ENCODE measurements around the gene SEMA3C. TPM values are rescaled to one million over a fixed set of nuclear protein-coding genes. Genes with fewer than 3 reads are reported as not detected.

SEMA3C gene
- total and polyA plus RNA-seq, 2 donors = 2.8 to 5.6 TPM

- DNase-seq (ENCODE audit: low read depth in 6 of 9, low spot score in 9 of 9) = no peak
- Histone ChIP-seq H3K36me3 (ENCODE audit: control insufficient read depth in 2 of 2, insufficient read depth in 2 of 2, low read length in 1 of 2) (no peaks in the 10 kb centered on the region), H3K4me1 (ENCODE audit: control insufficient read depth in 2 of 2, insufficient read depth in 2 of 2, low read length in 2 of 2) (no peaks in the 10 kb centered on the region), H3K27ac (ENCODE audit: low read depth in 1 of 2, low read length in 1 of 2) (no peak overlapping the region), H3K4me3 (ENCODE audit: low read length in 2 of 2) (no peak overlapping the region), H3K9me3 (ENCODE audit: control insufficient read depth in 2 of 2, insufficient read depth in 1 of 2, low read length in 1 of 2) (no peaks in the 10 kb centered on the region), H3K27me3 (ENCODE audit: control insufficient read depth in 2 of 2, insufficient read depth in 1 of 2, low read length in 1 of 2) (no peaks in the 10 kb centered on the region)
- 97% methylated on average over 6 of the region's 6 CpGs for WGBS
These were observed 48.8 kb downstream of the SEMA3C start for GRCh38 chr7:80869821-80870751.

DNA sequence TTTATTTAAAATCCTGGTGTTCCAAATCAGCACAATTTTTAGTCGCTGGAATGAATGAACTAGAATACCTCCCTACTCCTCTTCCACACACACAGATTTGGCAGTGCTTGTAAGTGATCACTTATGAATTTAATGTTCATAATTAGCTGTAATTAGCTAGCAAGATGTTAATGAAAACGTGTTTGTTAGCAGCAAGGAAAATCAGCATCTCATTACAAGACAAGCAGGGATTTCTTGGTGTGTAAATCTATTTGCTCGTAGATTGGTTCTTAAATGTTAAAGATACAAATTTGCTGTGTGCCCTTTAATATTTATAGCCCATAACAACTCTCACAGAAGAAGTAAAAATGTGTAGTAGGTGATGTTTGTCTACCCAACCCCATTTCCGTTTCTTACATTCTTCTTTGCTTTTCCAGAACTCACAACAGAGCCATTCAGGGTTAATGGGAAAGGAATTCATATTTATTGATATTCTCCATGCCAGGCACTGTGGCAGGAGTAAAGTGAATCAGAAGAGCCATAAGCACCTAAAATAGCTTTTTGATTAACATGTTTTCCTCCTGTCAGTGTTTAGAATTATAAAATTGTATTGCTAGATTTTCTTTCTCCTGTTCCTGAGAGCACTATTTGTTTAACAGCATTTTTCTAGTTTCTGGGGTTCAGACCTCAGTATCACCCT, 49.6 kb downstream of the SEMA3C start:
- no peak overlapping the region for H3K4me3 ChIP-seq (ENCODE audit: low read length in 2 of 2)
- 87% methylated on average over 4 of the region's 4 CpGs for WGBS
- H3K4me1 ChIP-seq (ENCODE audit: control insufficient read depth in 2 of 2, insufficient read depth in 2 of 2, low read length in 2 of 2) = no peaks in the 10 kb centered on the region
- no peaks in the 10 kb centered on the region for H3K36me3 ChIP-seq (ENCODE audit: control insufficient read depth in 2 of 2, insufficient read depth in 2 of 2, low read length in 1 of 2)
- no peak overlapping the region for H3K27ac ChIP-seq (ENCODE audit: low read depth in 1 of 2, low read length in 1 of 2)
- H3K27me3 ChIP-seq (ENCODE audit: control insufficient read depth in 2 of 2, insufficient read depth in 1 of 2, low read length in 1 of 2) = no peaks in the 10 kb centered on the region
- H3K9me3 ChIP-seq (ENCODE audit: control insufficient read depth in 2 of 2, insufficient read depth in 1 of 2, low read length in 1 of 2) = no peaks in the 10 kb centered on the region
- no peak for DNase-seq (ENCODE audit: low read depth in 6 of 9, low spot score in 9 of 9)

DNA sequence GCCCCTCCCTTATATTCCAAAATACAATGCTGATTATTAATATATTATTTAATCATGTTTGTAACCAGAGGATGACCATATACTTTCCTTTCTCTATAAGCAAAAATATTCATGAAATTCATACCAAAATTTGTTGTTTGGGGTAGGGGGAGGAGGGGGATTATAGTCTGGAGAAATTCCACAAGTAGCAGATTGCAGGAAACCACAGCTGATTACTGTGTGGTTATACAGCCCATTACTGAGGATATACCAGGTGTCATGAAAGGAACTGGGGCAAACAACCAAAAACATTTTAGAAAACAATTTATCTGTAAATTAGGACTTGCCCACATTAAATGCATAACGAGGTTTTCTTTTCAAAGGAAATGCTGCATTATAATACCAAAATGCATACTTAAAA, 50.3 kb downstream of the SEMA3C start:
- no peak overlapping the region for H3K27ac ChIP-seq (ENCODE audit: low read depth in 1 of 2, low read length in 1 of 2)
- H3K4me1 ChIP-seq (ENCODE audit: control insufficient read depth in 2 of 2, insufficient read depth in 2 of 2, low read length in 2 of 2) = no peaks in the 10 kb centered on the region
- DNase-seq (ENCODE audit: low read depth in 6 of 9, low spot score in 9 of 9) = peak in 1 of 9 donors; percentile 15
- no peaks in the 10 kb centered on the region for H3K9me3 ChIP-seq (ENCODE audit: control insufficient read depth in 2 of 2, insufficient read depth in 1 of 2, low read length in 1 of 2)
- H3K36me3 ChIP-seq (ENCODE audit: control insufficient read depth in 2 of 2, insufficient read depth in 2 of 2, low read length in 1 of 2) = no peaks in the 10 kb centered on the region
- no peak overlapping the region for H3K4me3 ChIP-seq (ENCODE audit: low read length in 2 of 2)
- WGBS = 7% methylated on average over 1 of the region's 1 CpG
- H3K27me3 ChIP-seq (ENCODE audit: control insufficient read depth in 2 of 2, insufficient read depth in 1 of 2, low read length in 1 of 2) = no peaks in the 10 kb centered on the region

DNA sequence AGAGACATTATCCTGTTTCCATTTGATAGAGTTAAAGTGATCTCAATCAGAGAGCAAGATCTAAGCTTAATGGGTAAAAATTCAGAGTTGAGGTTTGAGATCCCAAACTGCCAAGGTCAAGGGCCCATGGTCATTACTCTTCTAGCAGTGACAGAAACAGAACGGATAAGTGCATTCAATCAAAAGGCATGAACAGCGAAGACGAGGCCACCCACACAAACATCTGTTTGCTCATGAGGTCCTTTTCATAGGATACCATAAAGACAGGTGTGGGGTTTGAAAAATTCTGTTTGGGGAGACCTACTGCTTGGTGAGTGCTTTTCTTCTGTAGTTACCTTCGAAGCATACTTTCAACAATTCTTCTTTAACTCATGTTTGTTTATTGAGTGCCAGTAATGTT, 58.3 kb downstream of the SEMA3C start:
- no peak for DNase-seq (ENCODE audit: low read depth in 6 of 9, low spot score in 9 of 9)
- Histone ChIP-seq H3K27ac (ENCODE audit: low read depth in 1 of 2, low read length in 1 of 2) (no peak overlapping the region), H3K4me1 (ENCODE audit: control insufficient read depth in 2 of 2, insufficient read depth in 2 of 2, low read length in 2 of 2) (no peaks in the 10 kb centered on the region), H3K36me3 (ENCODE audit: control insufficient read depth in 2 of 2, insufficient read depth in 2 of 2, low read length in 1 of 2) (no peaks in the 10 kb centered on the region), H3K27me3 (ENCODE audit: control insufficient read depth in 2 of 2, insufficient read depth in 1 of 2, low read length in 1 of 2) (no peaks in the 10 kb centered on the region), H3K4me3 (ENCODE audit: low read length in 2 of 2) (no peak overlapping the region), H3K9me3 (ENCODE audit: control insufficient read depth in 2 of 2, insufficient read depth in 1 of 2, low read length in 1 of 2) (no peaks in the 10 kb centered on the region)
- 96% methylated on average over 4 of the region's 4 CpGs for WGBS

- Histone ChIP-seq H3K4me3 (ENCODE audit: low read length in 2 of 2) (no peak overlapping the region), H3K27me3 (ENCODE audit: control insufficient read depth in 2 of 2, insufficient read depth in 1 of 2, low read length in 1 of 2) (no peaks in the 10 kb centered on the region), H3K36me3 (ENCODE audit: control insufficient read depth in 2 of 2, insufficient read depth in 2 of 2, low read length in 1 of 2) (no peaks in the 10 kb centered on the region), H3K27ac (ENCODE audit: low read depth in 1 of 2, low read length in 1 of 2) (no peak overlapping the region), H3K9me3 (ENCODE audit: control insufficient read depth in 2 of 2, insufficient read depth in 1 of 2, low read length in 1 of 2) (no peaks in the 10 kb centered on the region), H3K4me1 (ENCODE audit: control insufficient read depth in 2 of 2, insufficient read depth in 2 of 2, low read length in 2 of 2) (no peaks in the 10 kb centered on the region)
- WGBS = 90% methylated on average over 6 of the region's 6 CpGs
- no peak for DNase-seq (ENCODE audit: low read depth in 6 of 9, low spot score in 9 of 9)
These were observed 59.4 kb downstream of the SEMA3C start for GRCh38 chr7:80859272-80859970.

- WGBS = 79% methylated on average over 3 of the region's 3 CpGs
- H3K27ac ChIP-seq (ENCODE audit: low read depth in 1 of 2, low read length in 1 of 2) = no peak overlapping the region
- no peak for DNase-seq (ENCODE audit: low read depth in 6 of 9, low spot score in 9 of 9)
These were observed 60.5 kb downstream of the SEMA3C start for GRCh38 chr7:80858141-80858903.

DNA sequence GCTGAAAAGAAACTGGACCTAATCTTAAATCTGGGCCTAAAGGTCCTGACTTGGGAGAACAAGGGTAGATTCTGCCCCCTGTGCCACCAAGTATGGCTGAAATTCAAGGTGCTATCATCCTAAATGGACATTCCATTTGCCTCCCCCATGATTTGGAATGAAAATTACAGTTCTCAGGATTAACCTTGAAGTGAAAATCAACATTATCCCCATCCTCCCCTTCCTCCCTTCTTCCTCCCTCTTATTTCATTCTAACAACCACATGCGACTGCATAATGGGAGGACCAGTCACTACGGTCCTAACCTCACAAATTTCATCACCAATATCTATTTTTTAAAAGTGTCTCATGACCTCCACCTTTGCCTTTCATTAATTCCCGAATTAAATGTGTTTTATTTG, 62.1 kb downstream of the SEMA3C start:
- no peak for DNase-seq (ENCODE audit: low read depth in 6 of 9, low spot score in 9 of 9)
- WGBS = 94% methylated on average over 3 of the region's 3 CpGs
- H3K4me1 ChIP-seq (ENCODE audit: control insufficient read depth in 2 of 2, insufficient read depth in 2 of 2, low read length in 2 of 2) = no peaks in the 10 kb centered on the region
- no peaks in the 10 kb centered on the region for H3K36me3 ChIP-seq (ENCODE audit: control insufficient read depth in 2 of 2, insufficient read depth in 2 of 2, low read length in 1 of 2)
- no peak overlapping the region for H3K4me3 ChIP-seq (ENCODE audit: low read length in 2 of 2)
- H3K9me3 ChIP-seq (ENCODE audit: control insufficient read depth in 2 of 2, insufficient read depth in 1 of 2, low read length in 1 of 2) = no peaks in the 10 kb centered on the region
- H3K27ac ChIP-seq (ENCODE audit: low read depth in 1 of 2, low read length in 1 of 2) = no peak overlapping the region
- H3K27me3 ChIP-seq (ENCODE audit: control insufficient read depth in 2 of 2, insufficient read depth in 1 of 2, low read length in 1 of 2) = no peaks in the 10 kb centered on the region

More at GRCh38 chr7:80858141-80858903, 60.5 kb downstream of the SEMA3C start:
- Histone ChIP-seq H3K27me3 (ENCODE audit: control insufficient read depth in 2 of 2, insufficient read depth in 1 of 2, low read length in 1 of 2) (no peaks in the 10 kb centered on the region), H3K9me3 (ENCODE audit: control insufficient read depth in 2 of 2, insufficient read depth in 1 of 2, low read length in 1 of 2) (no peaks in the 10 kb centered on the region), H3K4me1 (ENCODE audit: control insufficient read depth in 2 of 2, insufficient read depth in 2 of 2, low read length in 2 of 2) (no peaks in the 10 kb centered on the region), H3K4me3 (ENCODE audit: low read length in 2 of 2) (no peak overlapping the region), H3K36me3 (ENCODE audit: control insufficient read depth in 2 of 2, insufficient read depth in 2 of 2, low read length in 1 of 2) (no peaks in the 10 kb centered on the region)

GRCh38 chr7:80851896-80852476, 66.9 kb downstream of the SEMA3C start:
- no peaks in the 10 kb centered on the region for H3K4me1 ChIP-seq (ENCODE audit: control insufficient read depth in 2 of 2, insufficient read depth in 2 of 2, low read length in 2 of 2)
- H3K27me3 ChIP-seq (ENCODE audit: control insufficient read depth in 2 of 2, insufficient read depth in 1 of 2, low read length in 1 of 2) = no peaks in the 10 kb centered on the region
- no peak for DNase-seq (ENCODE audit: low read depth in 6 of 9, low spot score in 9 of 9)
- H3K27ac ChIP-seq (ENCODE audit: low read depth in 1 of 2, low read length in 1 of 2) = no peak overlapping the region
- H3K36me3 ChIP-seq (ENCODE audit: control insufficient read depth in 2 of 2, insufficient read depth in 2 of 2, low read length in 1 of 2) = no peaks in the 10 kb centered on the region
- no peaks in the 10 kb centered on the region for H3K9me3 ChIP-seq (ENCODE audit: control insufficient read depth in 2 of 2, insufficient read depth in 1 of 2, low read length in 1 of 2)
- WGBS = 95% methylated on average over 3 of the region's 3 CpGs
- H3K4me3 ChIP-seq (ENCODE audit: low read length in 2 of 2) = no peak overlapping the region
